HCT116 (cell line): Measurements from ENCODE around the gene CELA3B.

Source experiments
- CTCF ChIP-seq, 3 experiments: fragments of 200-600 bp in 1 of 3; sonication (generic) in 1 of 3; IDR thresholded peaks in 2 of 3; conservative IDR thresholded peaks in 1 of 3; 2 replicates each; pipeline ENCODE4 v1.5.1; 2012 to 2017; ENCODE audit warnings: low read depth in 2 of 3, low read length in 2 of 3, antibody characterized with exemption in 1 of 3, borderline replicate concordance in 1 of 3, control low read depth in 1 of 3, mild to moderate bottlenecking in 1 of 3, mixed read lengths in 1 of 3, mixed run types in 1 of 3, moderate library complexity in 1 of 3; ENCODE audit not compliant: insufficient read depth in 1 of 3
- ZNF274 ChIP-seq: fragments of 200-500 bp; sonication (Bioruptor generic); IDR thresholded peaks from 2 replicates; pipeline ENCODE4 v1.6.1; 2014; ENCODE audit warnings: mild to moderate bottlenecking, low read depth, low read length, inconsistent platforms

DNA sequence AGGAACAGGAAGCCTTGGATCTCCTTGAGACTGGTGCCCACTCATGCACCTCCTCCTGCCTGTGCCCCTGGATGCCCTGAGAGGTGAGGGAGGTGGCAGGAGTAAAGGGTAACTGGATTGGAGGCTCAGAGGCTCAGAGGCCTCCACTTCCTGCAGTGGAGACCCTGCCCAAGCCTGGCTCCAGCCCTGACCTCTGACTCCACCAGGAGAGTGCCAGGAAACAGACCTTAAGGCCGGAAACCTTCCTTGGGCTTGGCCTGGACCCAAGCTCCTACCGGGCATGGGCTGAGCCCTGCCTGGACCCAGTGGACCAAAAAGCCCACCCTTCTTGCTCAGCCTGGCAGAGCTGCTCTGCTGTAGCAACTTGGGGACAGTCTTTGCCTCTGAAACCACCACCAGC is 15.0 kb upstream of the CELA3B start:
- TF ChIP-seq ZNF274 (no peak), CTCF (IDR thresholded peaks at IDR 0.05 in 2 of 3, conservative IDR thresholded peaks at IDR 0.05 in 1 of 3; ENCODE audit: borderline replicate concordance in 1 of 3, insufficient read depth in 1 of 3, low read depth in 2 of 3, low read length in 2 of 3) (no peak)
